Measurements from ENCODE around the gene COBL.

The COBL gene

GRCh38 chr7:51108134-51108533 lies 208.5 kb downstream of the COBL start:
- Histone ChIP-seq H3K4me1 (ENCODE audit: control insufficient read depth, insufficient read depth, low read length) (no peaks in the 10 kb centered on the region), H3K9me3 (ENCODE audit: control insufficient read depth, low read length) (no peaks in the 10 kb centered on the region), H3K36me3 (ENCODE audit: control insufficient read depth, insufficient read depth, low read length) (no peaks in the 10 kb centered on the region), H3K27me3 (ENCODE audit: control insufficient read depth, insufficient read depth, low read length, poor library complexity, severe bottlenecking) (no peaks in the 10 kb centered on the region), H3K4me3 (ENCODE audit: insufficient read depth, low read depth, low read length) (no peak overlapping the region), H3K27ac (ENCODE audit: insufficient read depth, low read depth, low read length, poor library complexity, severe bottlenecking) (no peak overlapping the region)
- WGBS, 2 experiments, result 81 to 84% methylated on average over 8 of the region's 8 CpGs

DNA sequence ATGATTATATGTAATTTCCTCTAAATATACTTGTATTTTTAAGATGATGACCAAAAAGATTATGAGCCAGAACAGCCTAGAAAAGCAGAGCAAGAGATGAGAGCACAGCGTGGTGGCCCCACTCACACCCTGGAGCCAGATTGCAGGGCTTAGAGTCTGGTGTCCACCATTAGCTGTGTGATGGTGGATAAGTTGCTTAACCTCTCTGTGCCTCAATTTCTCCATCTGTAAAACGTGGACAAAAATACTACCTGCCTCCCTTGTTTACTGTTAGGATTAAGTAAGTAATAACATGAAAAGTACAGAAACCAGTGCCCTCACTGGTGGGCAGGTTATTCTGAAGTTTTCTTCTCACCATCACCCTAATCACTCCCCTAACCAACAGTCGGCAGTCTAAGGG lies 212.3 kb downstream of the COBL start:
- 95% methylated on average over 2 to 3 of the region's 3 CpGs for WGBS, 2 experiments
- Histone ChIP-seq H3K27me3 (ENCODE audit: control insufficient read depth, insufficient read depth, low read length, poor library complexity, severe bottlenecking) (no peaks in the 10 kb centered on the region), H3K36me3 (ENCODE audit: control insufficient read depth, insufficient read depth, low read length) (no peaks in the 10 kb centered on the region), H3K4me3 (ENCODE audit: insufficient read depth, low read depth, low read length) (no peak overlapping the region), H3K27ac (ENCODE audit: insufficient read depth, low read depth, low read length, poor library complexity, severe bottlenecking) (no peak overlapping the region), H3K9me3 (ENCODE audit: control insufficient read depth, low read length) (no peaks in the 10 kb centered on the region), H3K4me1 (ENCODE audit: control insufficient read depth, insufficient read depth, low read length) (no peaks in the 10 kb centered on the region)

GRCh38 chr7:51103718-51104117 lies 212.9 kb downstream of the COBL start:
- Histone ChIP-seq H3K9me3 (ENCODE audit: control insufficient read depth, low read length) (no peaks in the 10 kb centered on the region), H3K27ac (ENCODE audit: insufficient read depth, low read depth, low read length, poor library complexity, severe bottlenecking) (no peak overlapping the region), H3K36me3 (ENCODE audit: control insufficient read depth, insufficient read depth, low read length) (no peaks in the 10 kb centered on the region), H3K27me3 (ENCODE audit: control insufficient read depth, insufficient read depth, low read length, poor library complexity, severe bottlenecking) (no peaks in the 10 kb centered on the region), H3K4me3 (ENCODE audit: insufficient read depth, low read depth, low read length) (no peak overlapping the region), H3K4me1 (ENCODE audit: control insufficient read depth, insufficient read depth, low read length) (no peaks in the 10 kb centered on the region)
- 94% methylated on average over 5 of the region's 5 CpGs for WGBS, 2 experiments

GRCh38 chr7:51102828-51103227 lies 213.8 kb downstream of the COBL start:
- Histone ChIP-seq H3K9me3 (ENCODE audit: control insufficient read depth, low read length) (no peaks in the 10 kb centered on the region), H3K27me3 (ENCODE audit: control insufficient read depth, insufficient read depth, low read length, poor library complexity, severe bottlenecking) (no peaks in the 10 kb centered on the region), H3K36me3 (ENCODE audit: control insufficient read depth, insufficient read depth, low read length) (no peaks in the 10 kb centered on the region), H3K27ac (ENCODE audit: insufficient read depth, low read depth, low read length, poor library complexity, severe bottlenecking) (no peak overlapping the region), H3K4me1 (ENCODE audit: control insufficient read depth, insufficient read depth, low read length) (no peaks in the 10 kb centered on the region), H3K4me3 (ENCODE audit: insufficient read depth, low read depth, low read length) (no peak overlapping the region)
- WGBS, 2 experiments, result 94 to 97% methylated on average over 2 of the region's 2 CpGs

DNA sequence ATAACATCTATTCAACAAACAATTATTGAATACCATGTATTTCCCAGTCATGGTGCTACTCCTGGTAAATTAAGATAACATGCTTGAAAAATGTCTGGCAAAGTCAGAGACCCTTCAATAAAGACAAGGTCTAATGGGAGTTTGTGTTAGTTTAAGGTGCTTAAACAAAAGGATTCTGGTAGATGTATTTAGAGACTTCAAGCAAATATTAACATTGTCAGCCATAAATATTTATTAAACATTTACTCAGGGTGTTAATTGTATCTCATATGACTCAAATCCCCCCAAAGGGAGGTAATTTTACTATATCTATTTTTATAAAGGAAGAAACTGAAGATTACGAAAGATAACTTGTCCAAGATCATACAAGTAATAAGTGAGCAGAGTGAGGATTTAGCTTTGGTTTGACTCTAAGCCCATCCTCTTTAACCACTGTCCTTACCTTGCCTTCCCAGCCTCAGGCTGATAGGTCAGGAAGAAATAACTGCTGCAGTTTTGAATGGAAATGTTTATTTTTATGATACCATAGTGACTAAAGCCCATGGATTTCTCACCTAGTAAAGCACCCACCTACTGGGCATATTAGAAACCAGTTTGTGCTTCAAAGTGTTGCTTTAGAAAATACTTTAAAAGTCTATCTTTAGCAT lies 215.4 kb downstream of the COBL start:
- Histone ChIP-seq H3K36me3 (ENCODE audit: control insufficient read depth, insufficient read depth, low read length) (no peaks in the 10 kb centered on the region), H3K4me3 (ENCODE audit: insufficient read depth, low read depth, low read length) (no peak overlapping the region), H3K27me3 (ENCODE audit: control insufficient read depth, insufficient read depth, low read length, poor library complexity, severe bottlenecking) (no peaks in the 10 kb centered on the region), H3K4me1 (ENCODE audit: control insufficient read depth, insufficient read depth, low read length) (no peaks in the 10 kb centered on the region), H3K9me3 (ENCODE audit: control insufficient read depth, low read length) (no peaks in the 10 kb centered on the region), H3K27ac (ENCODE audit: insufficient read depth, low read depth, low read length, poor library complexity, severe bottlenecking) (no peak overlapping the region)
- 100% methylated on average over 1 of the region's 1 CpG; no CpG with 5 or more reads in 1 of the 2 experiments for WGBS, 2 experiments

DNA sequence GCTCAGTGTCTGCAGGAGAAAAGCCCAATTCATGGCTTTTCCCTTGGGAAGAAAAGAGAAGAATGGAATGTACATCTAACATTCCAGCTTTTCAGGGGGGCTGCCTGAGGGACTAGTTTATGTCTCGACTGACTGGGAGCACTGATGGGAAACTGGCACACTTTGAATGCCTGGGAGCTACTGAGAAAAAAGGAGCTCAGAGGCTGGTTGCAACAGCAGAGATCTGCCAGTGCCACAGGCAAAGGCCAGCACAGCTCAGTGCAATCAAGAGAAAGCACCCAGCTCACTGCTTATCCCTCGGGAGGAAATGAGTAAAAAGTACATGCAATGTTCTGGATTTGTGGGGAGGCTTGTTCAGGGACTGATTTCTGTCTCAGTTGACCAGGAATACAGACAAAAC lies 226.2 kb downstream of the COBL start:
- H3K4me1 ChIP-seq (ENCODE audit: control insufficient read depth, insufficient read depth, low read length), result no peaks in the 10 kb centered on the region

GRCh38 chr7:51085034-51085692 lies 231.4 kb downstream of the COBL start:
- Histone ChIP-seq H3K27me3 (ENCODE audit: control insufficient read depth, insufficient read depth, low read length, poor library complexity, severe bottlenecking) (no peaks in the 10 kb centered on the region), H3K4me1 (ENCODE audit: control insufficient read depth, insufficient read depth, low read length) (peaks cover 13% of the 10 kb centered on the region), H3K4me3 (ENCODE audit: insufficient read depth, low read depth, low read length) (no peak overlapping the region), H3K9me3 (ENCODE audit: control insufficient read depth, low read length) (no peaks in the 10 kb centered on the region), H3K36me3 (ENCODE audit: control insufficient read depth, insufficient read depth, low read length) (no peaks in the 10 kb centered on the region), H3K27ac (ENCODE audit: insufficient read depth, low read depth, low read length, poor library complexity, severe bottlenecking) (no peak overlapping the region)
- WGBS, 2 experiments, result 95 to 96% methylated on average over 12 of the region's 12 CpGs

More for the DNA sequence above, 226.2 kb downstream of the COBL start:
- no peaks in the 10 kb centered on the region for H3K27me3 ChIP-seq (ENCODE audit: control insufficient read depth, insufficient read depth, low read length, poor library complexity, severe bottlenecking)
- H3K27ac ChIP-seq (ENCODE audit: insufficient read depth, low read depth, low read length, poor library complexity, severe bottlenecking), result no peak overlapping the region
- 51 to 64% methylated on average over 2 of the region's 2 CpGs for WGBS, 2 experiments
- no peaks in the 10 kb centered on the region for H3K36me3 ChIP-seq (ENCODE audit: control insufficient read depth, insufficient read depth, low read length)
- H3K4me3 ChIP-seq (ENCODE audit: insufficient read depth, low read depth, low read length), result no peak overlapping the region
- H3K9me3 ChIP-seq (ENCODE audit: control insufficient read depth, low read length), result no peaks in the 10 kb centered on the region

GRCh38 chr7:51084121-51084520 lies 232.5 kb downstream of the COBL start:
- Histone ChIP-seq H3K27me3 (ENCODE audit: control insufficient read depth, insufficient read depth, low read length, poor library complexity, severe bottlenecking) (no peaks in the 10 kb centered on the region), H3K36me3 (ENCODE audit: control insufficient read depth, insufficient read depth, low read length) (no peaks in the 10 kb centered on the region), H3K27ac (ENCODE audit: insufficient read depth, low read depth, low read length, poor library complexity, severe bottlenecking) (no peak overlapping the region), H3K4me1 (ENCODE audit: control insufficient read depth, insufficient read depth, low read length) (peaks cover 15% of the 10 kb centered on the region), H3K9me3 (ENCODE audit: control insufficient read depth, low read length) (no peaks in the 10 kb centered on the region), H3K4me3 (ENCODE audit: insufficient read depth, low read depth, low read length) (no peak overlapping the region)
- WGBS, 2 experiments, result 94 to 95% methylated on average over 8 of the region's 8 CpGs

- Histone ChIP-seq H3K36me3 (ENCODE audit: control insufficient read depth, insufficient read depth, low read length) (no peaks in the 10 kb centered on the region), H3K4me3 (ENCODE audit: insufficient read depth, low read depth, low read length) (no peak overlapping the region), H3K9me3 (ENCODE audit: control insufficient read depth, low read length) (no peaks in the 10 kb centered on the region), H3K27ac (ENCODE audit: insufficient read depth, low read depth, low read length, poor library complexity, severe bottlenecking) (no peak overlapping the region), H3K27me3 (ENCODE audit: control insufficient read depth, insufficient read depth, low read length, poor library complexity, severe bottlenecking) (no peaks in the 10 kb centered on the region), H3K4me1 (ENCODE audit: control insufficient read depth, insufficient read depth, low read length) (peaks cover 15% of the 10 kb centered on the region)
- 93% methylated on average over 14 of the region's 14 CpGs for WGBS, 2 experiments
Observed at GRCh38 chr7:51082940-51083533, 233.6 kb downstream of the COBL start.

- WGBS, 2 experiments, result 85 to 90% methylated on average over 19 of the region's 19 CpGs
- H3K4me3 ChIP-seq (ENCODE audit: insufficient read depth, low read depth, low read length), result no peak overlapping the region
- H3K4me1 ChIP-seq (ENCODE audit: control insufficient read depth, insufficient read depth, low read length), result peaks cover 15% of the 10 kb centered on the region
- H3K36me3 ChIP-seq (ENCODE audit: control insufficient read depth, insufficient read depth, low read length), result no peaks in the 10 kb centered on the region
- no peak overlapping the region for H3K27ac ChIP-seq (ENCODE audit: insufficient read depth, low read depth, low read length, poor library complexity, severe bottlenecking)
- H3K9me3 ChIP-seq (ENCODE audit: control insufficient read depth, low read length), result no peaks in the 10 kb centered on the region
- H3K27me3 ChIP-seq (ENCODE audit: control insufficient read depth, insufficient read depth, low read length, poor library complexity, severe bottlenecking), result no peaks in the 10 kb centered on the region
Observed at GRCh38 chr7:51082096-51082840, 234.3 kb downstream of the COBL start.
